Ishikawa (cell line): ENCODE measurements around the gene EVC2.

ENCODE experiments used
- CEBPB ChIP-seq: IDR thresholded peaks from 2 replicates; pipeline ENCODE4 v1.6.1; 2012
- CREB1 ChIP-seq: IDR thresholded peaks from 2 replicates; pipeline ENCODE4 v1.6.1; 2012; ENCODE audit warnings: low read depth
- EGR1 ChIP-seq: IDR thresholded peaks from 2 replicates; pipeline ENCODE4 v1.6.1; 2012
- EP300 ChIP-seq: IDR thresholded peaks from 2 replicates; pipeline ENCODE4 v1.6.1; 2012; ENCODE audit warnings: borderline replicate concordance
- FOXM1 ChIP-seq: IDR thresholded peaks from 2 replicates; pipeline ENCODE4 v1.6.1; 2012; ENCODE audit warnings: low read depth, borderline replicate concordance
- MAX ChIP-seq: IDR thresholded peaks from 2 replicates; pipeline ENCODE4 v1.6.1; 2012
- NFIC ChIP-seq: IDR thresholded peaks from 2 replicates; pipeline ENCODE4 v1.6.1; 2012
- RAD21 ChIP-seq: IDR thresholded peaks from 2 replicates; pipeline ENCODE4 v1.6.1; 2012; ENCODE audit warnings: low read depth
- REST ChIP-seq: IDR thresholded peaks from 2 replicates; pipeline ENCODE4 v1.6.1; 2012; ENCODE audit warnings: low read depth, mild to moderate bottlenecking
- TAF1 ChIP-seq: IDR thresholded peaks from 2 replicates; pipeline ENCODE4 v1.6.1; 2012; ENCODE audit warnings: low read depth, mild to moderate bottlenecking
- TCF12 ChIP-seq: IDR thresholded peaks from 2 replicates; pipeline ENCODE4 v1.6.1; 2012; ENCODE audit warnings: low read depth
- TEAD4 ChIP-seq: IDR thresholded peaks from 2 replicates; pipeline ENCODE4 v1.6.1; 2012
- USF1 ChIP-seq: IDR thresholded peaks from 2 replicates; pipeline ENCODE4 v1.6.1; 2012
- YY1 ChIP-seq: IDR thresholded peaks from 2 replicates; pipeline ENCODE4 v1.6.1; 2012; ENCODE audit warnings: low read depth
- ZBTB7A ChIP-seq: IDR thresholded peaks from 2 replicates; pipeline ENCODE4 v1.6.1; 2012; ENCODE audit warnings: low read depth

EVC2 gene

GRCh38 chr4:5678977-5679376, 29.4 kb downstream of the EVC2 start:
- TF ChIP-seq EP300, result no peak
- no peak for TF ChIP-seq TEAD4
- TF ChIP-seq CEBPB, result no peak
- TF ChIP-seq EGR1, result no peak
- no peak for TF ChIP-seq YY1
- TF ChIP-seq REST, result no peak
- no peak for TF ChIP-seq CREB1
- no peak for TF ChIP-seq TCF12
- no peak for TF ChIP-seq FOXM1
- TF ChIP-seq TAF1, result no peak
- no peak for TF ChIP-seq RAD21
- no peak for TF ChIP-seq ZBTB7A
- no peak for TF ChIP-seq MAX
- no peak for TF ChIP-seq NFIC
- no peak for TF ChIP-seq USF1

- TF ChIP-seq YY1 (no peak), USF1 (no peak), EP300 (no peak), TEAD4 (no peak), REST (no peak), CEBPB (no peak), TAF1 (no peak), NFIC (no peak), RAD21 (no peak), CREB1 (no peak), FOXM1 (no peak), ZBTB7A (no peak)
Observed at GRCh38 chr4:5676763-5677162, 31.6 kb downstream of the EVC2 start.

- TF ChIP-seq EP300, result no peak
- no peak for TF ChIP-seq TAF1
- TF ChIP-seq TCF12, result no peak
- no peak for TF ChIP-seq ZBTB7A
- TF ChIP-seq YY1, result no peak
- no peak for TF ChIP-seq CEBPB
- no peak for TF ChIP-seq CREB1
- no peak for TF ChIP-seq NFIC
Observed at GRCh38 chr4:5666741-5667140, 41.6 kb downstream of the EVC2 start.

- no peak for TF ChIP-seq CREB1
- TF ChIP-seq MAX, result no peak
- no peak for TF ChIP-seq TEAD4
- TF ChIP-seq EP300, result no peak
- no peak for TF ChIP-seq EGR1
- no peak for TF ChIP-seq TCF12
- TF ChIP-seq FOXM1, result no peak
- no peak for TF ChIP-seq YY1
- no peak for TF ChIP-seq CEBPB
- TF ChIP-seq RAD21, result no peak
- no peak for TF ChIP-seq NFIC
- TF ChIP-seq REST, result no peak
- TF ChIP-seq ZBTB7A, result no peak
- no peak for TF ChIP-seq USF1
- TF ChIP-seq TAF1, result no peak
Observed at GRCh38 chr4:5664778-5665177, 43.6 kb downstream of the EVC2 start.
